ENCODE data around the gene CTSK.
"Not testable (repeated sequence)": the region's sequence is repeated elsewhere in the genome, so short reads cannot be mapped to it uniquely, and the experiment has no call there.

The CTSK gene

GRCh38 chr1:150808121-150808520 is at the start of gene CTSK:
CTSK (minus strand) TSS chr1:150808260; CDS start chr1:150806805, 1,455 bp downstream.
- no peak for TF ChIP-seq CTCF (IDR thresholded peaks at IDR 0.05)
- H3K27ac ChIP-seq = peak within 1 kb of the TSS; percentile 55 to 64
- peak; percentile 55 to 69 for DNase-seq
- no peaks in the 10 kb centered on the region for H3K27me3 ChIP-seq
- peak within 1 kb of the TSS; percentile 45 to 46 for H3K4me3 ChIP-seq
- peaks cover 24 to 43% (median 25%) of the 10 kb centered on the region in 3 donors for H3K36me3 ChIP-seq
- intact Hi-C loops (cut with DNase I; ENCODE audit: low total_unique reads) = no loop called here
- no peaks in the 10 kb centered on the region for H3K9me3 ChIP-seq
- H3K4me1 ChIP-seq = peaks cover 0 to 23% (median 7%) of the 10 kb centered on the region in 4 donors

GRCh38 chr1:150852734-150853133 is 44.7 kb upstream of the CTSK start:
- H3K36me3 ChIP-seq = peaks cover 25 to 82% (median 57%) of the 10 kb centered on the region in 3 donors
- intact Hi-C loops (cut with DNase I; ENCODE audit: low total_unique reads); DNase-seq: not testable (repeated sequence)

GRCh38 chr1:150850801-150851362 is 42.8 kb upstream of the CTSK start:
- H3K9me3 ChIP-seq; H3K27ac ChIP-seq; intact Hi-C loops (cut with DNase I; ENCODE audit: low total_unique reads); DNase-seq; H3K4me1 ChIP-seq; H3K27me3 ChIP-seq; H3K4me3 ChIP-seq: not testable (repeated sequence)
- H3K36me3 ChIP-seq = peaks cover 23 to 82% (median 47%) of the 10 kb centered on the region in 3 donors

More at GRCh38 chr1:150852734-150853133, 44.7 kb upstream of the CTSK start:
- not testable (repeated sequence) for H3K27me3 ChIP-seq, H3K4me1 ChIP-seq, H3K27ac ChIP-seq, H3K9me3 ChIP-seq, H3K4me3 ChIP-seq

- Histone ChIP-seq H3K4me3 (no peak overlapping the region), H3K9me3 (no peaks in the 10 kb centered on the region), H3K27ac (no peak overlapping the region), H3K4me1 (no peaks in the 10 kb centered on the region), H3K36me3 (peaks cover 11 to 71% (median 15%) of the 10 kb centered on the region in 3 donors), H3K27me3 (no peaks in the 10 kb centered on the region)
- DNase-seq = no peak
- no peak for TF ChIP-seq CTCF (IDR thresholded peaks at IDR 0.05)
- intact Hi-C loops (cut with DNase I; ENCODE audit: low total_unique reads) = no loop called here
These were observed 38.5 kb upstream of the CTSK start for GRCh38 chr1:150846473-150847146.

- H3K4me3 ChIP-seq = no peak overlapping the region
- no peaks in the 10 kb centered on the region for H3K27me3 ChIP-seq
- H3K9me3 ChIP-seq = no peaks in the 10 kb centered on the region
- no peak overlapping the region for H3K27ac ChIP-seq
- peaks cover 18 to 60% (median 24%) of the 10 kb centered on the region in 3 donors for H3K36me3 ChIP-seq
- no peak for DNase-seq
- H3K4me1 ChIP-seq = no peaks in the 10 kb centered on the region
- intact Hi-C loops (cut with DNase I; ENCODE audit: low total_unique reads) = no loop called here
- TF ChIP-seq CTCF (IDR thresholded peaks at IDR 0.05) = no peak
These were observed 35.4 kb upstream of the CTSK start for GRCh38 chr1:150843474-150843873.

- Histone ChIP-seq H3K4me3 (no peak overlapping the region), H3K27ac (no peak overlapping the region), H3K9me3 (no peaks in the 10 kb centered on the region), H3K27me3 (no peaks in the 10 kb centered on the region), H3K4me1 (no peaks in the 10 kb centered on the region), H3K36me3 (peaks cover 21 to 60% (median 28%) of the 10 kb centered on the region in 3 donors)
- intact Hi-C loops (cut with DNase I; ENCODE audit: low total_unique reads) = no loop called here
- no peak for TF ChIP-seq CTCF (IDR thresholded peaks at IDR 0.05)
- no peak for DNase-seq
These were observed 34.9 kb upstream of the CTSK start for GRCh38 chr1:150842964-150843363.
